Measurements from ENCODE around the gene CRY2. TPM values are rescaled to one million over a fixed set of nuclear protein-coding genes. Genes with fewer than 3 reads are reported as not detected.

Gene CRY2
- 44.0 TPM for total RNA-seq (ENCODE audit: unreplicated experiment)
- long read RNA-seq, full-length matches to known transcripts: 6 of 8 reads
- long read RNA-seq, partial matches to known transcripts: 1 of 8 reads
- long read RNA-seq, other reads (novel, unspliced or antisense): 1 of 8 reads

GRCh38 chr11:45846974-45847910 is at the start of gene CRY2:
CRY2 (plus strand) TSS chr11:45847475; CDS start chr11:45847491, 16 bp downstream.
- peak within 1 kb of the TSS; percentile 92 for H3K27ac Mint-ChIP-seq (ENCODE audit: unreplicated experiment)
- TF ChIP-seq CTCF (IDR thresholded peaks at IDR 0.05; ENCODE audit: partially characterized antibody, unreplicated experiment): no peak
- peaks cover 7% of the 10 kb centered on the region for H3K27me3 Mint-ChIP-seq (ENCODE audit: unreplicated experiment)
- H3K36me3 Mint-ChIP-seq (ENCODE audit: unreplicated experiment): no peaks in the 10 kb centered on the region
- peak within 1 kb of the TSS; percentile 78 for H3K4me3 Mint-ChIP-seq (ENCODE audit: unreplicated experiment)
- H3K4me1 Mint-ChIP-seq (ENCODE audit: low read depth, unreplicated experiment): peaks cover 11% of the 10 kb centered on the region
- H3K9me3 Mint-ChIP-seq (ENCODE audit: unreplicated experiment): peaks cover 5% of the 10 kb centered on the region
- DNase-seq: peak; percentile 100

- DNase-seq: no peak
- H3K4me3 Mint-ChIP-seq (ENCODE audit: unreplicated experiment): no peak overlapping the region
- H3K9me3 Mint-ChIP-seq (ENCODE audit: unreplicated experiment): peaks cover 4% of the 10 kb centered on the region
- peaks cover 9% of the 10 kb centered on the region for H3K27me3 Mint-ChIP-seq (ENCODE audit: unreplicated experiment)
- H3K4me1 Mint-ChIP-seq (ENCODE audit: low read depth, unreplicated experiment): no peaks in the 10 kb centered on the region
- TF ChIP-seq CTCF (IDR thresholded peaks at IDR 0.05; ENCODE audit: partially characterized antibody, unreplicated experiment): no peak
- no peaks in the 10 kb centered on the region for H3K36me3 Mint-ChIP-seq (ENCODE audit: unreplicated experiment)
- no peak overlapping the region for H3K27ac Mint-ChIP-seq (ENCODE audit: unreplicated experiment)
Observed at GRCh38 chr11:45798793-45799441, 48.4 kb upstream of the CRY2 start.

GRCh38 chr11:45799562-45799961 is 47.7 kb upstream of the CRY2 start:
- H3K4me3 Mint-ChIP-seq (ENCODE audit: unreplicated experiment): no peak overlapping the region
- no peak for DNase-seq
- H3K27me3 Mint-ChIP-seq (ENCODE audit: unreplicated experiment): peaks cover 9% of the 10 kb centered on the region
- H3K9me3 Mint-ChIP-seq (ENCODE audit: unreplicated experiment): peaks cover 4% of the 10 kb centered on the region
- no peak for TF ChIP-seq CTCF (IDR thresholded peaks at IDR 0.05; ENCODE audit: partially characterized antibody, unreplicated experiment)
- H3K36me3 Mint-ChIP-seq (ENCODE audit: unreplicated experiment): no peaks in the 10 kb centered on the region
- H3K27ac Mint-ChIP-seq (ENCODE audit: unreplicated experiment): no peak overlapping the region
- H3K4me1 Mint-ChIP-seq (ENCODE audit: low read depth, unreplicated experiment): no peaks in the 10 kb centered on the region

GRCh38 chr11:45800261-45800660 is 47.0 kb upstream of the CRY2 start:
- Mint-ChIP-seq H3K27ac (ENCODE audit: unreplicated experiment) (no peak overlapping the region), H3K27me3 (ENCODE audit: unreplicated experiment) (peaks cover 9% of the 10 kb centered on the region), H3K4me1 (ENCODE audit: low read depth, unreplicated experiment) (no peaks in the 10 kb centered on the region), H3K36me3 (ENCODE audit: unreplicated experiment) (no peaks in the 10 kb centered on the region), H3K4me3 (ENCODE audit: unreplicated experiment) (no peak overlapping the region), H3K9me3 (ENCODE audit: unreplicated experiment) (peaks cover 4% of the 10 kb centered on the region)
- TF ChIP-seq CTCF (IDR thresholded peaks at IDR 0.05; ENCODE audit: partially characterized antibody, unreplicated experiment): no peak
- no peak for DNase-seq
